ENCODE data around the gene TAAR2.

Gene TAAR2

DNA sequence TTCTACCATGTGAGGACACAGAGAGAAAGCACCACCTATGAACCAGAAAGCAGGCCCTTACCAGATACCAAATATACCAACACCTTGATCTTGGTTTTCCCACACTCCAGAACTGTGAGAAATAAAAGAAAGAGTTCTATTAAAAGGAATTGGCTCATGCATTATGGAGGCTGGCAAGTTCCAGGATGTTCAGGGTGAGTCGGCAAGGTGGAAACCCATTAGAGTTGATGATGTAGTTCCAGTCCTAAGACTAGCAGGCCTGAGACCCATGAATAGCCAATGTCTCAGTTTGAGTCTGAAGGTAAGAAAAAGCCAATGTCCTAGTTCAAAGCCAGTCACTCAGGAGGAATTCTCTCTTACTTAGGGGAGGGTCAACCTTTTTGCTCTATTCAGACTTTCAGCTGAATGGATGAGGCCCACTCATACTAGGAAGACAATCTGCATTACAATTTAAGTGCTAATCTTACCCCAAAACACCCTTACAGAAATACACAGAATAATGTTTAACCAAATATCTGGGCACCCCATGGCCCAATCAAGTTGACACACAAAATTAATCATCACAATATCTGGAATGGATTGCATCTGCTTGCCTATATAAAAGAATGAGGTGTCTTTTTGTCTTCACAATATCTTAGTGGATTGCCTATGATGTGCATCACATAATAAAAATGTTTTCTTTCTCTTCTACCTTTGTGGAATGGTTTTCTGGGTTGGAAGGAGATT is 40.4 kb upstream of the TAAR2 start:
- no peak overlapping the region for H3K27ac ChIP-seq
- ChIA-PET CTCF (no interaction called here), POLR2A (ENCODE audit: low non-redundant PET) (no interaction called here)
- TF ChIP-seq, protein P1, sequence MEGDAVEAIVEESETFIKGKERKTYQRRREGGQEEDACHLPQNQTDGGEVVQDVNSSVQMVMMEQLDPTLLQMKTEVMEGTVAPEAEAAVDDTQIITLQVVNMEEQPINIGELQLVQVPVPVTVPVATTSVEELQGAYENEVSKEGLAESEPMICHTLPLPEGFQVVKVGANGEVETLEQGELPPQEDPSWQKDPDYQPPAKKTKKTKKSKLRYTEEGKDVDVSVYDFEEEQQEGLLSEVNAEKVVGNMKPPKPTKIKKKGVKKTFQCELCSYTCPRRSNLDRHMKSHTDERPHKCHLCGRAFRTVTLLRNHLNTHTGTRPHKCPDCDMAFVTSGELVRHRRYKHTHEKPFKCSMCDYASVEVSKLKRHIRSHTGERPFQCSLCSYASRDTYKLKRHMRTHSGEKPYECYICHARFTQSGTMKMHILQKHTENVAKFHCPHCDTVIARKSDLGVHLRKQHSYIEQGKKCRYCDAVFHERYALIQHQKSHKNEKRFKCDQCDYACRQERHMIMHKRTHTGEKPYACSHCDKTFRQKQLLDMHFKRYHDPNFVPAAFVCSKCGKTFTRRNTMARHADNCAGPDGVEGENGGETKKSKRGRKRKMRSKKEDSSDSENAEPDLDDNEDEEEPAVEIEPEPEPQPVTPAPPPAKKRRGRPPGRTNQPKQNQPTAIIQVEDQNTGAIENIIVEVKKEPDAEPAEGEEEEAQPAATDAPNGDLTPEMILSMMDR (conservative IDR thresholded peaks at IDR 0.05; ENCODE audit: low read depth): no peak
- DNase-seq (ENCODE audit: low spot score): no peak

- CTCF ChIA-PET: no interaction called here
- TF ChIP-seq, protein P1 (conservative IDR thresholded peaks at IDR 0.05; ENCODE audit: low read depth): no peak
- H3K27ac ChIP-seq: no peak overlapping the region
- POLR2A ChIA-PET (ENCODE audit: low non-redundant PET): no interaction called here
- no peak for DNase-seq (ENCODE audit: low spot score)
Observed at GRCh38 chr6:132663661-132664060, 39.6 kb upstream of the TAAR2 start.

- ChIA-PET POLR2A (ENCODE audit: low non-redundant PET) (no interaction called here), CTCF (interaction anchor here (0.6 to 0.7 kb wide), 2 partner anchors 131 to 1060 kb away, joined by 3 to 4 read pairs; no protein-coding TSS in a partner anchor)
- no peak for DNase-seq (ENCODE audit: low spot score)
- TF ChIP-seq, protein P1 (conservative IDR thresholded peaks at IDR 0.05; ENCODE audit: low read depth): no peak
- H3K27ac ChIP-seq: no peak overlapping the region
Observed at GRCh38 chr6:132661906-132662305, 37.8 kb upstream of the TAAR2 start.

GRCh38 chr6:132659082-132659481 is 35.0 kb upstream of the TAAR2 start, which contains the start of gene TAAR1:
TAAR1 (minus strand) TSS chr6:132659182; CDS start chr6:132646003, 13,179 bp downstream.
- POLR2A ChIA-PET (ENCODE audit: low non-redundant PET): no interaction called here
- no peak within 1 kb of the TSS for H3K27ac ChIP-seq
- TF ChIP-seq, protein P1 (conservative IDR thresholded peaks at IDR 0.05; ENCODE audit: low read depth): no peak
- no peak for DNase-seq (ENCODE audit: low spot score)
- CTCF ChIA-PET: no interaction called here

- CTCF ChIA-PET: no interaction called here
- DNase-seq (ENCODE audit: low spot score): no peak
- POLR2A ChIA-PET (ENCODE audit: low non-redundant PET): no interaction called here
- no peak overlapping the region for H3K27ac ChIP-seq
- TF ChIP-seq, protein P1 (conservative IDR thresholded peaks at IDR 0.05; ENCODE audit: low read depth): no peak
Observed at GRCh38 chr6:132651062-132651461, 27.0 kb upstream of the TAAR2 start.

- H3K27ac ChIP-seq: no peak overlapping the region
- POLR2A ChIA-PET (ENCODE audit: low non-redundant PET): no interaction called here
- TF ChIP-seq, protein P1 (conservative IDR thresholded peaks at IDR 0.05; ENCODE audit: low read depth): no peak
- CTCF ChIA-PET: no interaction called here
- no peak for DNase-seq (ENCODE audit: low spot score)
Observed at GRCh38 chr6:132650429-132650828, 26.4 kb upstream of the TAAR2 start.

Data from RWPE1 (cell line).